ENCODE data around the gene RIPPLY3.

The RIPPLY3 gene

DNA sequence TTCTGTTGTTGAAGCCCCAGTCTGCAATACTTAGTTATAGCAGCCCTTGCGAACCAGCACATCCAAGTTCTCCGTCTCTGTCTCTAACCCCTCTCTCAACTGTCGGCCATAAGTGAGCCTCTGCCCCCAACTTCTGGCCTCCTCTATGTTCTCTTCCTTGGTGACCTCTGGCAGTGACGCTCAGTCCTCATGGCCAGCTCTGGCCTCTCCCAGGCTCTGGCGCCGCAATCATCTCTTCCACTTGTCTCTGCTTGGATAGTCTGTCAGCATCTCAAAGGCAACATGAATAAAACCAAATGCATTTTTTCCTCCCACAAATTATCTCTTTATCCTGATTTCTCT is 31.7 kb upstream of the RIPPLY3 start:
- Histone ChIP-seq H3F3A (ENCODE audit: insufficient read depth, low read length) (no peaks in the 10 kb centered on the region), H3K9me2 (ENCODE audit: low read depth, low read length) (no peaks in the 10 kb centered on the region), H3K36me3 (ENCODE audit: insufficient read depth, low read length) (no peaks in the 10 kb centered on the region), H3K4me3 (ENCODE audit: low read depth, low read length, poor library complexity, severe bottlenecking) (no peak overlapping the region), H3K4me2 (ENCODE audit: low read length) (no peak overlapping the region), H3K9me3 (ENCODE audit: low read length) (no peaks in the 10 kb centered on the region), H4K20me1 (ENCODE audit: insufficient read depth, low read length) (no peaks in the 10 kb centered on the region), H3K4me1 (ENCODE audit: insufficient read depth, low read length, severe bottlenecking) (peaks cover 8% of the 10 kb centered on the region), H3K27me3 (ENCODE audit: insufficient read depth, low read length) (no peaks in the 10 kb centered on the region), H2AFZ (ENCODE audit: low read length) (no peak overlapping the region), H3K9ac (ENCODE audit: low read length) (no peak overlapping the region), H3K79me2 (ENCODE audit: insufficient read depth, low read length) (no peaks in the 10 kb centered on the region), H3K27ac (ENCODE audit: low read depth, low read length, poor library complexity, severe bottlenecking) (no peak overlapping the region)
- TF ChIP-seq, protein P1, sequence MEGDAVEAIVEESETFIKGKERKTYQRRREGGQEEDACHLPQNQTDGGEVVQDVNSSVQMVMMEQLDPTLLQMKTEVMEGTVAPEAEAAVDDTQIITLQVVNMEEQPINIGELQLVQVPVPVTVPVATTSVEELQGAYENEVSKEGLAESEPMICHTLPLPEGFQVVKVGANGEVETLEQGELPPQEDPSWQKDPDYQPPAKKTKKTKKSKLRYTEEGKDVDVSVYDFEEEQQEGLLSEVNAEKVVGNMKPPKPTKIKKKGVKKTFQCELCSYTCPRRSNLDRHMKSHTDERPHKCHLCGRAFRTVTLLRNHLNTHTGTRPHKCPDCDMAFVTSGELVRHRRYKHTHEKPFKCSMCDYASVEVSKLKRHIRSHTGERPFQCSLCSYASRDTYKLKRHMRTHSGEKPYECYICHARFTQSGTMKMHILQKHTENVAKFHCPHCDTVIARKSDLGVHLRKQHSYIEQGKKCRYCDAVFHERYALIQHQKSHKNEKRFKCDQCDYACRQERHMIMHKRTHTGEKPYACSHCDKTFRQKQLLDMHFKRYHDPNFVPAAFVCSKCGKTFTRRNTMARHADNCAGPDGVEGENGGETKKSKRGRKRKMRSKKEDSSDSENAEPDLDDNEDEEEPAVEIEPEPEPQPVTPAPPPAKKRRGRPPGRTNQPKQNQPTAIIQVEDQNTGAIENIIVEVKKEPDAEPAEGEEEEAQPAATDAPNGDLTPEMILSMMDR (IDR thresholded peaks at IDR 0.05; ENCODE audit: low read length), result no peak
- no peak for TF ChIP-seq EZH2 (IDR thresholded peaks at IDR 0.05; ENCODE audit: borderline replicate concordance, low read length)

DNA sequence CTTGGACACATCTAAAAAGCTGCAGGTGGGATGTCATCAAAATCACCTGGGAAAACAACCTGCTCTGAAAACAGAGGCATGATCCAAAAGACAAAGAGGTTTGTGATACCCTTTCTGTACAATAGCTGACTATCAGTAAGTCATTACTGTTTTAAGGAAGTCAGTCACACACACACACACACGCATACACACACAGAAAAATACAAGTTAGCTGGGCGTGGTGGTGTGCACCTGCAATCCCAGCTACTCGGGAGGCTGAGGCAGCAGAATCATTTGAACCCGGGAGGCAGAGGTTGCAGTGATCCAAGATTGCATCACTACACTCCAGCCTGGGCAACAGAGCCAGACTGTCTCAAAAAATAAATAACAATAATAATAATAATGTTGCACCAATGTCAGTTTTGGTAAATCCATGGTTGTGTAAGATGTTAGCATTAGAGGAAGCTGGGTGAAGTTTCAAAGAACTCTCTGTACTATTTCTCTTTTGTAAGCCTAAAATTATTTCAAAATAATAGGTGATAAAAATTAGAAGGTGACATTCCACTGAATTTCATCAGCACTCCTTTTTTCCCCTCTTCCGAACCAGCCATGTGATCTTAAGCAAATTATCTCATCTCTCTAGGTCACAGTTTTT is 30.2 kb upstream of the RIPPLY3 start:
- no peaks in the 10 kb centered on the region for H3K9me3 ChIP-seq (ENCODE audit: low read length)
- H3K4me2 ChIP-seq (ENCODE audit: low read length), result no peak overlapping the region
- TF ChIP-seq, protein P1 (IDR thresholded peaks at IDR 0.05; ENCODE audit: low read length), result no peak
- no peak for TF ChIP-seq EZH2 (IDR thresholded peaks at IDR 0.05; ENCODE audit: borderline replicate concordance, low read length)
- no peak overlapping the region for H2AFZ ChIP-seq (ENCODE audit: low read length)
- no peak overlapping the region for H3K27ac ChIP-seq (ENCODE audit: low read depth, low read length, poor library complexity, severe bottlenecking)
- H3K79me2 ChIP-seq (ENCODE audit: insufficient read depth, low read length), result no peaks in the 10 kb centered on the region
- H3K4me1 ChIP-seq (ENCODE audit: insufficient read depth, low read length, severe bottlenecking), result peaks cover 8% of the 10 kb centered on the region
- no peak overlapping the region for H3K4me3 ChIP-seq (ENCODE audit: low read depth, low read length, poor library complexity, severe bottlenecking)
- no peaks in the 10 kb centered on the region for H3K9me2 ChIP-seq (ENCODE audit: low read depth, low read length)
- no peaks in the 10 kb centered on the region for H3K27me3 ChIP-seq (ENCODE audit: insufficient read depth, low read length)
- no peaks in the 10 kb centered on the region for H3K36me3 ChIP-seq (ENCODE audit: insufficient read depth, low read length)
- no peaks in the 10 kb centered on the region for H4K20me1 ChIP-seq (ENCODE audit: insufficient read depth, low read length)
- no peak overlapping the region for H3K9ac ChIP-seq (ENCODE audit: low read length)
- no peaks in the 10 kb centered on the region for H3F3A ChIP-seq (ENCODE audit: insufficient read depth, low read length)

DNA sequence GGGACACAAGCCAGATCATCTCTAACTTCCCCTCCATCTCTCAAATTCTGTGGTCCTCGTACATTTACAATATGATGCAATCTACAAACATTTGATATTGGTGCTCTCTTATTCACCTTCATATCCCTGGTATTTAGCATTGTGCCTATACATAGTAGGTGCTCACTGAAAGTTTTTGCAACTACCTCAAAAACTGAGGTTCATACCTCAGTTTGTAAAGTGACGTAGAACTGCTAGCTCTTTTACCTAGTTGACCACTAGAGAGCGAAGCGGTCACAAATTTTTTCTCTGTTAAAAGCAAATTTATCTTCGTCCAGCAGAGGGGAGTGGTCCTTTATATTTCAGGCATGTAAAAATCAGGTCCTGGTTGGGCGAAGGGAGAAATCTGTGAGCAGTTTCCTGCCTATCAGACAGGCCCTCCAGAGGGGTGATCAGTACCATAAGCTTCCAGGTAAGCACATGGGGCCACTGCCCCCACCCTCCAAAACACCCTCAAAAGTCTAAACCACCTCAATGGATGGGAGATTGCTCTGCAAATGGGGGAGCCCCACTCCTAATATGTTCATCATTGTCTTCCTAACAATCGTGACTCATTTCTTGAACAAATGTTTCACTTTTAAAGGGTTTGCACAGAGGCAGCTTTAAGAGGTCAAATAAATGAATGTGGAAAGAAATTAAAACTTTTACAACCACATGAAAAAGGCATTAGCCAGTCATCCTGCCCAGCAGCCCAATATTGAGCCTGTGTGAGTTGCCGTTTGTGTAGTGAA is 29.4 kb upstream of the RIPPLY3 start:
- H3K9me3 ChIP-seq (ENCODE audit: low read length), result no peaks in the 10 kb centered on the region
- no peaks in the 10 kb centered on the region for H3K36me3 ChIP-seq (ENCODE audit: insufficient read depth, low read length)
- H3K27ac ChIP-seq (ENCODE audit: low read depth, low read length, poor library complexity, severe bottlenecking), result no peak overlapping the region
- H3F3A ChIP-seq (ENCODE audit: insufficient read depth, low read length), result no peaks in the 10 kb centered on the region
- no peak overlapping the region for H3K4me3 ChIP-seq (ENCODE audit: low read depth, low read length, poor library complexity, severe bottlenecking)
- no peaks in the 10 kb centered on the region for H3K79me2 ChIP-seq (ENCODE audit: insufficient read depth, low read length)
- no peak overlapping the region for H2AFZ ChIP-seq (ENCODE audit: low read length)
- TF ChIP-seq EZH2 (IDR thresholded peaks at IDR 0.05; ENCODE audit: borderline replicate concordance, low read length), result no peak
- TF ChIP-seq, protein P1 (IDR thresholded peaks at IDR 0.05; ENCODE audit: low read length), result peak; percentile 97
- H3K4me2 ChIP-seq (ENCODE audit: low read length), result peak overlapping the region; percentile 37; the same call in 1 of the 2 replicates
- peaks cover 8% of the 10 kb centered on the region for H3K4me1 ChIP-seq (ENCODE audit: insufficient read depth, low read length, severe bottlenecking)
- peak overlapping the region; percentile 8; the same call in 1 of the 2 replicates for H3K9ac ChIP-seq (ENCODE audit: low read length)
- no peaks in the 10 kb centered on the region for H3K9me2 ChIP-seq (ENCODE audit: low read depth, low read length)
- H4K20me1 ChIP-seq (ENCODE audit: insufficient read depth, low read length), result no peaks in the 10 kb centered on the region
- H3K27me3 ChIP-seq (ENCODE audit: insufficient read depth, low read length), result no peaks in the 10 kb centered on the region; the same call in 1 of the 2 replicates
